Lower lobe of right lung (tissue), 2 donors: ENCODE measurements around the gene PPP4R3A. TPM values are rescaled to one million over a fixed set of nuclear protein-coding genes. Genes with fewer than 3 reads are reported as not detected.

Experiments
- ATAC-seq, 2 donors: fragments of 200-7000 bp; cut with Tn5 transposase; one replicate each; pipeline ENCODE4 v1.9.1; 2020 to 2022; ENCODE audit warnings: mild to moderate bottlenecking in 2 of 2, moderate library complexity in 2 of 2
- DNase-seq: peaks from one replicate; pipeline ENCODE4 v3.0.0-alpha.2; 2020
- H3K27ac ChIP-seq: fragments of 200-600 bp; one replicate; pipeline ENCODE4 v1.8.0; 2022
- H3K27me3 ChIP-seq: fragments of 200-600 bp; one replicate; pipeline ENCODE4 v1.8.0; 2022; ENCODE audit warnings: low read depth
- H3K36me3 ChIP-seq: fragments of 200-600 bp; one replicate; pipeline ENCODE4 v1.8.0; 2022; ENCODE audit warnings: mild to moderate bottlenecking
- H3K4me1 ChIP-seq: fragments of 200-600 bp; one replicate; pipeline ENCODE4 v1.8.0; 2022
- H3K4me3 ChIP-seq: fragments of 200-600 bp; one replicate; pipeline ENCODE4 v1.8.0; 2022; ENCODE audit warnings: mild to moderate bottlenecking
- H3K9me3 ChIP-seq: fragments of 200-600 bp; one replicate; pipeline ENCODE4 v1.8.0; 2022
- CTCF ChIP-seq: fragments of 200-600 bp; IDR thresholded peaks from one replicate; pipeline ENCODE4 v1.8.0; 2022; ENCODE audit warnings: antibody characterized with exemption, mild to moderate bottlenecking
- intact Hi-C: fragments of 100-400 bp; cut with DNase I; formaldehyde crosslinking; loops from one replicate; pipeline ENCODE4 v1.11.0; 2022
- total RNA-seq: library from RNA; stranded (reverse); fragmentation: NEBNext Ultra II Directional; extraction: Animal tissue kit (Norgen Biotek cat#: 25700); gene quantifications from one replicate; pipeline ENCODE4 v1.2.1, GENCODE V29; 2021
- donor health status: DM: no; HTN: yes; CAD: no; lungs with severe emphysema.

Gene PPP4R3A
- total RNA-seq, 1 donor from 2014 or later = 85.4 TPM

- no peaks in the 10 kb centered on the region for H3K9me3 ChIP-seq
- peaks cover 41% of the 10 kb centered on the region for H3K4me1 ChIP-seq
- H3K36me3 ChIP-seq = no peaks in the 10 kb centered on the region
- no peak for TF ChIP-seq CTCF
- peak; percentile 57 to 74 for ATAC-seq
- H3K27me3 ChIP-seq = peaks cover 4% of the 10 kb centered on the region
- peak within 1 kb of the TSS; percentile 76 for H3K27ac ChIP-seq
- DNase-seq = peak; percentile 85
- H3K4me3 ChIP-seq = peak within 1 kb of the TSS; percentile 79
- intact Hi-C loops = no loop called here
These were observed 92.8 kb downstream of the PPP4R3A start, which contains the start of gene CCDC88C for GRCh38 chr14:91417120-91417982. Gene CCDC88C, minus strand, starts transcription at chr14:91417820. Its CDS starts 130 bp downstream, at chr14:91417690.

GRCh38 chr14:91416744-91417119 is 93.4 kb downstream of the PPP4R3A start:
- Histone ChIP-seq H3K27ac (peak overlapping the region; percentile 76), H3K9me3 (no peaks in the 10 kb centered on the region), H3K36me3 (no peaks in the 10 kb centered on the region), H3K27me3 (peaks cover 4% of the 10 kb centered on the region), H3K4me3 (peak overlapping the region; percentile 79), H3K4me1 (peaks cover 43% of the 10 kb centered on the region)
- peak; percentile 31 to 51 for ATAC-seq
- intact Hi-C loops = no loop called here
- peak; percentile 63 for DNase-seq
- TF ChIP-seq CTCF = no peak

GRCh38 chr14:91415794-91416743 is 94.0 kb downstream of the PPP4R3A start:
- peak; percentile 14 to 32 for ATAC-seq
- Histone ChIP-seq H3K27me3 (peaks cover 4% of the 10 kb centered on the region), H3K9me3 (no peaks in the 10 kb centered on the region), H3K4me1 (peaks cover 43% of the 10 kb centered on the region), H3K27ac (peak overlapping the region; percentile 76), H3K36me3 (no peaks in the 10 kb centered on the region), H3K4me3 (peak overlapping the region; percentile 79)
- no peak for DNase-seq
- TF ChIP-seq CTCF = no peak
- intact Hi-C loops = no loop called here

GRCh38 chr14:91414475-91414833 is 95.7 kb downstream of the PPP4R3A start:
- intact Hi-C loops = no loop called here
- no peak for TF ChIP-seq CTCF

More at GRCh38 chr14:91414475-91414833, 95.7 kb downstream of the PPP4R3A start:
- peaks cover 4% of the 10 kb centered on the region for H3K27me3 ChIP-seq
- H3K36me3 ChIP-seq = no peaks in the 10 kb centered on the region
- H3K27ac ChIP-seq = peak overlapping the region; percentile 31
- no peak for DNase-seq
- no peaks in the 10 kb centered on the region for H3K9me3 ChIP-seq
- ATAC-seq = no peak
- H3K4me3 ChIP-seq = peak overlapping the region; percentile 79
- peaks cover 43% of the 10 kb centered on the region for H3K4me1 ChIP-seq
